HepG2 (cell line): ENCODE measurements around the gene BTN1A1.

Source experiments
- ARNTL ChIP-seq: sonication (generic); formaldehyde crosslinking; IDR thresholded peaks from 2 replicates; pipeline ENCODE4 v1.4.0; 2020; ENCODE audit warnings: mild to moderate bottlenecking, missing genetic modification reagents
- BHLHE40 ChIP-seq: IDR thresholded peaks from 2 replicates; pipeline ENCODE4 v1.6.1; 2011; ENCODE audit warnings: low read length, improper control_type of control experiment
- CTCF ChIP-seq: sonication (generic); formaldehyde crosslinking; IDR thresholded peaks from 2 replicates; pipeline ENCODE4 v1.5.0; 2020; ENCODE audit warnings: mild to moderate bottlenecking, missing genetic modification reagents, moderate library complexity
- ELF1 ChIP-seq: sonication (generic); formaldehyde crosslinking; IDR thresholded peaks from 2 replicates; pipeline ENCODE4 v1.4.0; 2020; ENCODE audit warnings: missing genetic modification reagents
- POLR2A ChIP-seq, 2 experiments: IDR thresholded peaks; 2 replicates each; pipeline ENCODE4 v1.6.1; 2011; ENCODE audit warnings: low read depth in 2 of 2, low read length in 2 of 2, mild to moderate bottlenecking in 1 of 2, moderate library complexity in 1 of 2; ENCODE audit not compliant: insufficient read depth in 1 of 2
- ZNF629 ChIP-seq: sonication (generic); formaldehyde crosslinking; conservative IDR thresholded peaks from 2 replicates; pipeline ENCODE4 v1.5.0; 2020; ENCODE audit warnings: missing genetic modification reagents
- ZNF672 ChIP-seq: sonication (generic); formaldehyde crosslinking; IDR thresholded peaks from 2 replicates; pipeline ENCODE4 v1.8.1; 2022; ENCODE audit warnings: missing genetic modification reagents
- ZNF713 ChIP-seq: sonication (generic); formaldehyde crosslinking; IDR thresholded peaks from 2 replicates; pipeline ENCODE4 v1.4.0; 2020; ENCODE audit warnings: mild to moderate bottlenecking, missing genetic modification reagents
- TF ChIP-seq, protein P1 (sequence below), 2 experiments: fragments of 450-650 bp in 1 of 2; sonication (generic) in 1 of 2; formaldehyde crosslinking; IDR thresholded peaks; 2 replicates each; pipeline versions ENCODE4 v1.5.0 to v1.8.0; 2020 to 2022; ENCODE audit warnings: mild to moderate bottlenecking in 1 of 2, missing genetic modification reagents in 1 of 2

DNA sequence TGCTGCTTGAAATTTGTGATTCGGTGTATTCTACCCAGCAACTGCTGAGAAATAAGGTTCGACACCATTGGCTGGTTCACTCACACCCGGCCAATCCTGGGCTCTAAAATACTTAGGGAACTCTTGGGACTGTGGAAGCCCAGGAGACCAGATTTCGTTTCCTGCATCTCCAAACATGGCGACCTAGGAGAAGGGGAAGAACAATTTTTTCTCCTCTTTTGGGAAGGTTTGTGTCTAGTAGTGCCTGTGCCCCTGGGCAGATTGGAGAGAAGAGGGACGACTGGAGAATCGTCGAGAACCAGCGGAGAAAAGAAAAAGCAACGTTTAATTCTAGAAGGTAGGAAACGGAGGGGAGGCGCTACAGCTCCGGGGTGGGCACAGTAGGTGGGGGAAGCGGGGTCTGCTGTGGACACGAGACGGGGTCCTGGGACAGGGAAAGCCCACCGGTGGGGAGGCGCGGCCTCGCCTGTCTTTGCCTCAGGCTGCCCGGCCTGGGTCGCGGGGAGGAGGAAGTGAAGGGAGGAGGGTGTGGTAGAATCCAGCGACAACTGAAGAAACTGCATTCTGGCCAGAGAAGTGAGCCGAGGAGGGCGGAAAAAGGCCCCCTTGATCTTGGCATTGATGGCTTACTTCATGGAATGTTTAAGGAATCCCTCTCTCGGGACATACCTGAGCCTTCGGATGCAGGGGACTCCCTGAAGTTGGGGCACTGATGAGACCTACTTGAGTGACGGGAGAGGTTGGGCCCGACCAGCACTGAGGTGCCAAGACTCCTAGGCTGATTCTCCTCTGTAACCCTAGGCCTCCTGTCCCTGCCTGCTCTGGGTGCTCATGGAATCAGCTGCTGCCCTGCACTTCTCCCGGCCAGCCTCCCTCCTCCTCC, 42.1 kb upstream of the BTN1A1 start, which contains the start of gene BTN2A1:
- TF ChIP-seq, protein P1, sequence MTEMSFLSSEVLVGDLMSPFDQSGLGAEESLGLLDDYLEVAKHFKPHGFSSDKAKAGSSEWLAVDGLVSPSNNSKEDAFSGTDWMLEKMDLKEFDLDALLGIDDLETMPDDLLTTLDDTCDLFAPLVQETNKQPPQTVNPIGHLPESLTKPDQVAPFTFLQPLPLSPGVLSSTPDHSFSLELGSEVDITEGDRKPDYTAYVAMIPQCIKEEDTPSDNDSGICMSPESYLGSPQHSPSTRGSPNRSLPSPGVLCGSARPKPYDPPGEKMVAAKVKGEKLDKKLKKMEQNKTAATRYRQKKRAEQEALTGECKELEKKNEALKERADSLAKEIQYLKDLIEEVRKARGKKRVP (CRISPR knock-in tag; IDR thresholded peaks at IDR 0.05) = 0 out of 4 replicates have a peak, but pooled peaks of 1 of the 2 experiments have one; percentile 27
- no peak for TF ChIP-seq ZNF629 (CRISPR knock-in tag)
- TF ChIP-seq ARNTL (CRISPR knock-in tag) = no peak
- peak; percentile 57 for TF ChIP-seq CTCF (CRISPR knock-in tag)
- peak; percentile 60 to 71 for TF ChIP-seq POLR2A (IDR thresholded peaks at IDR 0.05; ENCODE audit: insufficient read depth in 1 of 2, low read depth in 2 of 2, low read length in 2 of 2)
- TF ChIP-seq BHLHE40 = no peak
- TF ChIP-seq ELF1 (CRISPR knock-in tag) = 0 out of 2 replicates have a peak, but pooled peaks have one; percentile 5
- TF ChIP-seq ZNF713 = no peak
- TF ChIP-seq ZNF672 (CRISPR knock-in tag) = no peak
